B cell (primary cell): ENCODE data around the gene KCND2. TPM values are rescaled to one million over a fixed set of nuclear protein-coding genes. Genes with fewer than 3 reads are reported as not detected.

ENCODE experiments used
- ATAC-seq: fragments of 200-7000 bp; cut with Tn5 transposase; one replicate; pipeline ENCODE4 v1.10.0; 2021; ENCODE audit warnings: low read depth, mild to moderate bottlenecking, moderate number of reproducible peaks, moderate library complexity
- CTCF ChIA-PET: fragments of 350-600 bp; sonication (Branson Sonifier 250); formaldehyde crosslinking; loops from one replicate; lab custom pipeline; 2021; ENCODE audit warnings: antibody characterized with exemption, inconsistent platforms; lab: Charles Lee
- POLR2A ChIA-PET: fragments of 350-600 bp; sonication (Branson Sonifier 250); formaldehyde crosslinking; loops from one replicate; lab custom pipeline; 2021; ENCODE audit warnings: antibody characterized with exemption; lab: Charles Lee
- DNase-seq: peaks from one replicate; pipeline ENCODE4 v3.0.0; 2013
- H2AFZ ChIP-seq: 2 replicates; pipeline ENCODE4 v1.6.1; 2012; ENCODE audit warnings: mild to moderate bottlenecking, low read depth, low read length; ENCODE audit not compliant: insufficient read depth, poor library complexity, severe bottlenecking
- H3K27ac ChIP-seq, 2 donors: 1 replicate in 1 of 2; 2 replicates in 1 of 2; pipeline ENCODE4 v1.5.1; 2012 to 2013; ENCODE audit warnings: low read length in 2 of 2, mild to moderate bottlenecking in 2 of 2, moderate library complexity in 1 of 2
- H3K27me3 ChIP-seq, 4 experiments: fragments of 200-600 bp in 1 of 4; sonication (generic) in 1 of 4; replicated peaks in 1 of 4; 1 replicate in 2 of 4; 2 replicates in 2 of 4; pipeline versions ENCODE4 v1.6.1 to v1.7.0; 2013 to 2016; ENCODE audit warnings: low read length in 3 of 4, mild to moderate bottlenecking in 2 of 4, mixed read lengths in 1 of 4, moderate library complexity in 1 of 4; ENCODE audit not compliant: insufficient read depth in 4 of 4, control insufficient read depth in 3 of 4; ENCODE audit errors: control extremely low read depth in 1 of 4
- H3K36me3 ChIP-seq, 2 experiments: replicated peaks in 1 of 2; 1 replicate in 1 of 2; 2 replicates in 1 of 2; pipeline versions ENCODE4 v1.6.1 to v1.7.1; 2013; ENCODE audit warnings: low read length in 1 of 2; ENCODE audit not compliant: insufficient read depth in 2 of 2, control insufficient read depth in 1 of 2; ENCODE audit errors: control extremely low read depth in 1 of 2, extremely low read depth in 1 of 2
- H3K4me1 ChIP-seq, 2 donors: fragments of 200-600 bp in 1 of 2; sonication (generic) in 1 of 2; 1 replicate in 1 of 2; 2 replicates in 1 of 2; pipeline versions ENCODE4 v1.5.1 to v1.6.1; 2013 to 2017; ENCODE audit warnings: low read length in 2 of 2; ENCODE audit not compliant: control insufficient read depth in 2 of 2, insufficient read depth in 2 of 2
- H3K4me2 ChIP-seq: replicated peaks from 2 replicates; pipeline ENCODE3; 2012; ENCODE audit warnings: mild to moderate bottlenecking, low read depth, low read length; ENCODE audit not compliant: poor library complexity, severe bottlenecking
- H3K4me3 ChIP-seq, 5 experiments: fragments of 200-600 bp in 1 of 5; sonication (generic) in 1 of 5; 1 replicate in 3 of 5; 2 replicates in 2 of 5; pipeline versions ENCODE4 v1.5.1 to v1.7.0; 2011 to 2016; ENCODE audit warnings: low read length in 4 of 5, mild to moderate bottlenecking in 4 of 5, low read depth in 2 of 5, control low read depth in 1 of 5, moderate library complexity in 1 of 5; ENCODE audit not compliant: insufficient read depth in 1 of 5; ENCODE audit errors: control extremely low read depth in 1 of 5, extremely low read depth in 1 of 5
- H3K79me2 ChIP-seq: fragments of 200-600 bp; sonication (generic); one replicate; pipeline ENCODE4 v1.6.0; 2016; ENCODE audit warnings: low read length; ENCODE audit not compliant: control insufficient read depth, insufficient read depth
- H3K9ac ChIP-seq: fragments of 200-600 bp; sonication (generic); 2 replicates; pipeline ENCODE4 v1.6.1; 2017; ENCODE audit warnings: mild to moderate bottlenecking, low read length, moderate library complexity
- H3K9me3 ChIP-seq, 3 donors: one replicate each; pipeline versions ENCODE4 v1.6.1 to v1.7.1; 2013; ENCODE audit warnings: low read length in 2 of 3; ENCODE audit not compliant: control insufficient read depth in 2 of 3, insufficient read depth in 1 of 3; ENCODE audit errors: control extremely low read depth in 1 of 3
- H4K20me1 ChIP-seq: 2 replicates; pipeline ENCODE4 v1.6.0; 2012; ENCODE audit warnings: mild to moderate bottlenecking, low read length; ENCODE audit not compliant: insufficient read depth, control insufficient read depth, poor library complexity, severe bottlenecking
- H3K27ac Mint-ChIP-seq: one replicate; pipeline ENCODE4 v1.8.0; 2021; ENCODE audit warnings: mixed read lengths
- H3K27me3 Mint-ChIP-seq: one replicate; pipeline ENCODE4 v1.8.0; 2021; ENCODE audit warnings: mixed read lengths
- H3K4me1 Mint-ChIP-seq: one replicate; pipeline ENCODE4 v1.8.0; 2021; ENCODE audit warnings: mixed read lengths
- H3K4me3 Mint-ChIP-seq: one replicate; pipeline ENCODE4 v1.8.0; 2021; ENCODE audit warnings: mixed read lengths
- H3K9me3 Mint-ChIP-seq: one replicate; pipeline ENCODE4 v1.8.0; 2022; ENCODE audit warnings: mixed read lengths; ENCODE audit not compliant: insufficient read depth
- EZH2 ChIP-seq: IDR thresholded peaks from 2 replicates; pipeline ENCODE4 v1.6.1; 2012; ENCODE audit warnings: borderline replicate concordance, low read depth, mild to moderate bottlenecking, moderate library complexity, low read length; ENCODE audit not compliant: insufficient read depth, poor library complexity, severe bottlenecking
- WGBS: methylation state at CpG from one replicate; pipeline ENCODE4 v1.1.5; 2013; ENCODE audit warnings: missing lambda C conversion rate; ENCODE audit not compliant: insufficient coverage; 5-methylcytosine and 5-hydroxymethylcytosine counted together
- intact Hi-C: fragments of 100-400 bp; cut with micrococcal nuclease; formaldehyde crosslinking; loops from one replicate; pipeline ENCODE4 v1.10.0; 2022
- polyA plus RNA-seq: library from polyadenylated mRNA; depleted of rRNA; stranded (reverse); fragments of >200 nt; gene quantifications from 2 replicates; pipeline ENCODE4 v1.2.3, GENCODE V29; 2012
- total RNA-seq, 2 donors: library from RNA; stranded (reverse); fragments of 120-200 nt in 1 of 2; gene quantifications; 1 replicate in 1 of 2; 2 replicates in 1 of 2; pipeline versions ENCODE4 v1.2.3 to v1.2.4, GENCODE V29; 2013 to 2022
- TF ChIP-seq, protein P1 (sequence below): fragments of 200-600 bp; IDR thresholded peaks from one replicate; pipeline ENCODE4 v1.8.0; 2022; ENCODE audit warnings: antibody characterized with exemption, mild to moderate bottlenecking

Gene KCND2
- total and polyA plus RNA-seq, 2 donors (not counting 1 experiment from before 2014, with no cell fraction given): not detected

- Histone ChIP-seq H3K9ac (no peak overlapping the region), H3K36me3 (no peaks in the 10 kb centered on the region), H3K4me2 (no peak overlapping the region), H3K27ac (no peak overlapping the region), H3K4me1 (no peaks in the 10 kb centered on the region), H3K4me3 (no peak overlapping the region), H3K9me3 (no peaks in the 10 kb centered on the region), H4K20me1 (no peaks in the 10 kb centered on the region), H2AFZ (no peak overlapping the region), H3K79me2 (no peaks in the 10 kb centered on the region), H3K27me3 (no peaks in the 10 kb centered on the region)
- intact Hi-C loops: no loop called here
- ChIA-PET POLR2A (no interaction called here), CTCF (no interaction called here)
- no peak overlapping the region for H3K4me3 Mint-ChIP-seq
- peaks cover 9% of the 10 kb centered on the region for H3K27me3 Mint-ChIP-seq
- H3K4me1 Mint-ChIP-seq: no peaks in the 10 kb centered on the region
- TF ChIP-seq, protein P1, sequence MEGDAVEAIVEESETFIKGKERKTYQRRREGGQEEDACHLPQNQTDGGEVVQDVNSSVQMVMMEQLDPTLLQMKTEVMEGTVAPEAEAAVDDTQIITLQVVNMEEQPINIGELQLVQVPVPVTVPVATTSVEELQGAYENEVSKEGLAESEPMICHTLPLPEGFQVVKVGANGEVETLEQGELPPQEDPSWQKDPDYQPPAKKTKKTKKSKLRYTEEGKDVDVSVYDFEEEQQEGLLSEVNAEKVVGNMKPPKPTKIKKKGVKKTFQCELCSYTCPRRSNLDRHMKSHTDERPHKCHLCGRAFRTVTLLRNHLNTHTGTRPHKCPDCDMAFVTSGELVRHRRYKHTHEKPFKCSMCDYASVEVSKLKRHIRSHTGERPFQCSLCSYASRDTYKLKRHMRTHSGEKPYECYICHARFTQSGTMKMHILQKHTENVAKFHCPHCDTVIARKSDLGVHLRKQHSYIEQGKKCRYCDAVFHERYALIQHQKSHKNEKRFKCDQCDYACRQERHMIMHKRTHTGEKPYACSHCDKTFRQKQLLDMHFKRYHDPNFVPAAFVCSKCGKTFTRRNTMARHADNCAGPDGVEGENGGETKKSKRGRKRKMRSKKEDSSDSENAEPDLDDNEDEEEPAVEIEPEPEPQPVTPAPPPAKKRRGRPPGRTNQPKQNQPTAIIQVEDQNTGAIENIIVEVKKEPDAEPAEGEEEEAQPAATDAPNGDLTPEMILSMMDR: no peak
- no peak for TF ChIP-seq EZH2
- H3K27ac Mint-ChIP-seq: no peak overlapping the region
- WGBS: no CpG with 5 or more reads among the region's 3 CpGs
- no peaks in the 10 kb centered on the region for H3K9me3 Mint-ChIP-seq
- DNase-seq (no peak), ATAC-seq (no peak)
Measured at GRCh38 chr7:120738816-120739215, 465.8 kb downstream of the KCND2 start.

- Mint-ChIP-seq H3K4me1 (no peaks in the 10 kb centered on the region), H3K27me3 (peaks cover 9% of the 10 kb centered on the region), H3K4me3 (no peak overlapping the region), H3K27ac (no peak overlapping the region), H3K9me3 (no peaks in the 10 kb centered on the region)
- no peak overlapping the region for H2AFZ ChIP-seq
- H3K9me3 ChIP-seq: no peaks in the 10 kb centered on the region
- H3K9ac ChIP-seq: no peak overlapping the region
- WGBS: no CpG with 5 or more reads among the region's 3 CpGs
- no peaks in the 10 kb centered on the region for H4K20me1 ChIP-seq
- H3K4me1 ChIP-seq: no peaks in the 10 kb centered on the region
- intact Hi-C loops: no loop called here
- no peaks in the 10 kb centered on the region for H3K79me2 ChIP-seq
- no peaks in the 10 kb centered on the region for H3K27me3 ChIP-seq
- CTCF ChIA-PET: no interaction called here
- ATAC-seq (no peak), DNase-seq (no peak)
- POLR2A ChIA-PET: no interaction called here
- TF ChIP-seq EZH2: no peak
- TF ChIP-seq, protein P1: no peak
- H3K36me3 ChIP-seq: no peaks in the 10 kb centered on the region
- no peak overlapping the region for H3K4me2 ChIP-seq
- no peak overlapping the region for H3K4me3 ChIP-seq
- H3K27ac ChIP-seq: no peak overlapping the region
Measured at GRCh38 chr7:120740348-120740747, 467.4 kb downstream of the KCND2 start.
